HG03066 (cell line): ENCODE results near the gene TAF7L.
"Not testable (repeated sequence)": the region's sequence is repeated elsewhere in the genome, so short reads cannot be mapped to it uniquely, and the experiment has no call there.

ENCODE experiments used
- ATAC-seq: cut with Tn5 transposase; IDR thresholded peaks from one replicate; pipeline ENCODE4 v1.9.1; 2021; ENCODE audit warnings: low read depth; ENCODE audit not compliant: unreplicated experiment

The TAF7L gene, protein sequence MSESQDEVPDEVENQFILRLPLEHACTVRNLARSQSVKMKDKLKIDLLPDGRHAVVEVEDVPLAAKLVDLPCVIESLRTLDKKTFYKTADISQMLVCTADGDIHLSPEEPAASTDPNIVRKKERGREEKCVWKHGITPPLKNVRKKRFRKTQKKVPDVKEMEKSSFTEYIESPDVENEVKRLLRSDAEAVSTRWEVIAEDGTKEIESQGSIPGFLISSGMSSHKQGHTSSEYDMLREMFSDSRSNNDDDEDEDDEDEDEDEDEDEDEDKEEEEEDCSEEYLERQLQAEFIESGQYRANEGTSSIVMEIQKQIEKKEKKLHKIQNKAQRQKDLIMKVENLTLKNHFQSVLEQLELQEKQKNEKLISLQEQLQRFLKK

DNA sequence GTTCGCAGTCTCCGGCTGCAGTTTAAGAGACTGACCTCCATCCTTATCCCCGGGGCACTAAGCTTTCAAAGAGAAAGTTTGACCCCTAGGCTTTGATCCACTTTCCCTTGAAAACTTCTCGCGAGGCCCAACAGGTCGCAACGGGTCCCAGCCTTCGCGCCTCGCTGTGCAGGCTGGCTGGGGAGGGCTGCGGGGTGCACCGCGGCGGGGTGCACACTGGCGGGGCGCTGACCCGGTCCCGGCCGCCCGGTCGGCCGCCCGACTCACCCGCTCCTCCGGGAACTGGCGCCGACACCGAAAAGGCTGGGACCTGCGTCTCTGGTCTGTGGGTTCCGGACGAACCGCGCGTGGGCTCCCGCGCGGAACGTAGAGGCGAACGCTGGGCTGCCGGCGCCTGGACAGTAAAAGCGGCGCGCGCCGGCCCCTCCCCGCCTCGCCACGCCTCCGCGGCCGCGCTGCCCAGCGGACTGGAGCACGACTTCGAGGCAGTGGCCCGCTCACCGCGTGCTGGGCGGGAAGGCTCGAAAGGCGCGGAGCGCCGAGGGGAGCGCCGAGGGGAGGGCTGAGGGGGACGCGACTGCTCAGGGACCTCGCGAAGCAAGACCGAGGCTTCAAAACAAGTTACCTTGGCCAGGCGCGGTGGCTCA lies at the start of gene TAF7L:
TSS of gene TAF7L (minus strand) at position 378 of the 647 bp plus-strand sequence. CDS start 3,791 bp downstream, outside the sequence.
- ATAC-seq: no peak

DNA sequence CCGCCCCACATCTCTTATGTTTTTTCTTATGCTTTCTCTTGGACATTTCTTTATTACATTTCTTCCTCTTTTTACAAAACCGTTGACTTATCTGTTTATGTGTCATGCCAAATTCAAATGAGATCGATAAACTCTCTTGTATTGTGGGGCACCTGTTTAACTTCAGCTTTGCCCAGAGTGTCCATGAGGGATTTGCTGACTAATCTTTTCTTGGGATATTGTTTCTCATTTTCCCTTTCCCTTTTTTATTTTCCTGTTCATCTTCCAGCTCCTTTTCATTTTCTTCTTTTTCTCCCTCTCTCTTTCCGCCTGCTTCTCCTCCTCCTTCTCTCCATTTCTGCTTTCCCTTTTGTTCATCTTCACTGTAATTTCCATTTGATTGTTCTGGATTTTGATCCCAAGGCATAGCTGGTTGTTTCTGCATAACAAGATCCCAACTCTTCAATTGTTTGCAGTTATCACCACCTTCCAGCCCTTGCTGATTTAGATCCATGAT lies 46.7 kb upstream of the TAF7L start:
- ATAC-seq: no peak

DNA sequence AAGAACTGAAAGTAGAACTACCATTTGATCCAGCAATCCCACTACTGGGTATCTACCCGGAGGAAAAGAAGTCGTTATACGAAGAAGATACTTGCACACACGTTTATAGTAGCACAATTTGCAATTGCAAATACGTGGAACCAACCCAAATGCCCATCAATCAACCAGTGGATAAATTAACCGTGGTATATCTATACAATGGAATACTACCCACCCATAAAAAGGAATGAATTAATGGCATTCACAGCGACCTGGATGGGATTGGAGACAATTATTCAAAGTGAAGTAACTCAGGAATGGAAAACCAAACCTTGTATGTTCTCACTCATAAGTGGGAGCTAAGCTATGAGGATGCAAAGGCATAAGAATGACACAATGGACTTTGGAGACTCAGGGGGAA lies 43.2 kb upstream of the TAF7L start:
- not testable (repeated sequence) for ATAC-seq

DNA sequence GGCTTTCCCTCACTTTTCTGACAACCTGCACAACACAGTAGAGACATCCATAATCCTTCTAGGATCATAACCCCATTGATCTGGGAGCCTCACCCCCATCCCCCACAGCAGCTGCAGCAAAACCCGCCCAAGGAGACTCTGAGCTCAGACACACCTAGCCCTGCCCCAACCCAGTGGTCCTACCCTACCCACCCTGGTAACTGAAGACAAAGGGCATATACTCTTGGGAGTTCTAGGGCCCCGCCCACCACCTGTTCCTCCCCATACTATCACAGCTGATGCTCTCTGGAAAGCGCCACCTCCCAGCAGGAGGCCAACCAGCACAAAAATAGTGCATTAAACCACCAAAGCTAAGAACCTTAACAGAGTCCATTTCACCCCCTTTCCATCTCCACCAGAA lies 35.5 kb upstream of the TAF7L start:
- ATAC-seq: not testable (repeated sequence)

DNA sequence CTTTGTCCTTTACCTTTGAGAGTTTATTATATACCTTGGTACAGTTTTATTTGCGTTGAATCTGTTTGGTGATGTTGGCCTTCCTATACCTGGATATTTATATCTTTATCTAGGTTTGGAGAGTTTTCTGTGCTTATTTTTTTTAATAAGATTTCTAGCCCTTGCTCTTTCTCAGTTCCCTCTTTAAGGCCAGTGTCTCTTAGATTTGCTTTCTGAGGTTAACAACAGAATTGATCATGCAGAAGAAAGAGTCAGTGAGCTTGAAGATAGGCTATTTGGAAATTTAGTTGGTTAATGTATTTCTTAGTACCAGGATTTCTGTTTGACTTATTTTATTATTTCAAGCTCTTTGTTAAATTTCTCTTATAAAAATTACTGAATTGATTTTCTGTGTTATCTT lies 12.7 kb upstream of the TAF7L start:
- no peak for ATAC-seq

DNA sequence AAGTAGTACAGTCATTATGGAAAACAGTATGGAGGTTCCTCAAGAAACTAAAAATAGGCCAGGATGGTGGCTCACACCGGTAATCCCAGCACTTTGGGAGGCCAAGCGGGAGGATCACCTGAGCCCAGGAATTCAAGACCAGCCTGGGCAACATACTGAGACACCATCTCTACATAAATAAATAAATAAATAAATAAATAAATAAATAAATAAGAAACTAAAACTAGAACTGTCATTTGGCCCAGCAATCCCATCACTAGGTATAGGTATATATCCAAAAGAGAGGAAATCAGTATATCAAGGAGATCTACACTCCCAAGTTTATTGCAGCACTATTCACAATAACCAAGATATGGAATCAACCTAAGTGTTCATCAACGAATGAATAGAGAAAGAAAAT lies 4.5 kb upstream of the TAF7L start:
- ATAC-seq: not testable (repeated sequence)

DNA sequence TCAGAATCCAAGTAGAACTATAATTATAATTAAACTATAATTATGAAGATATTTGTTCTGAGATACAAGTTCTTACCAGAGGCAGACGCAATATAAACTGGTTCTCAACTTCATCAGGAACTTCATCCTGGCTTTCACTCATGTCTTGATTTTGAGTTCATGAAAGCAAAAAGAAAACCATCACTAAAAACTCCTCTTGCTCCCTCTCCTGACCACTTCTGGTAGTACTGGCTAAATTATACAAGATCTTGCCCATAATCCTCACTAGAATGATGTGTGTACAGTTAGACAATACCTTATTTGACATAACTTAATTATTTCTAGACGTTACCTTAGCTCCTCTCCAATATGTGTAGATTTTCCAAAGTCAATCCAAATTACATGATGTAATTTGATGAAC lies 3.7 kb downstream of the TAF7L start:
- no peak for ATAC-seq

DNA sequence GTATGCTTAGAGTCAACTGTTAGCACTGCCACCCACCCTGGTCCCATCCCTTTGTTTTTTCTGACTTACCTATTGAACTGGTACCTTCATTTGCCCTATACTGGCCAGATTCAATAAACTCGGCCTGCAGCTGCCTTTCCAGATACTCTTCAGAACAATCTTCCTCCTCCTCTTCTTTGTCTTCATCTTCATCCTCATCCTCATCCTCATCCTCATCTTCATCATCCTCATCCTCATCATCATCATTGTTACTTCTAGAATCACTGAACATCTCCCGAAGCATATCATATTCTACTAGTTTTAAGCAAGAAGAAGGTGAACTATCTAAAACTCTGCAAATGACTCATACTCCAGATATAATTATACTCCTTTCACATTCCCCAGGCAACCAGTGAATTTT lies 14.9 kb downstream of the TAF7L start:
- ATAC-seq: no peak

DNA sequence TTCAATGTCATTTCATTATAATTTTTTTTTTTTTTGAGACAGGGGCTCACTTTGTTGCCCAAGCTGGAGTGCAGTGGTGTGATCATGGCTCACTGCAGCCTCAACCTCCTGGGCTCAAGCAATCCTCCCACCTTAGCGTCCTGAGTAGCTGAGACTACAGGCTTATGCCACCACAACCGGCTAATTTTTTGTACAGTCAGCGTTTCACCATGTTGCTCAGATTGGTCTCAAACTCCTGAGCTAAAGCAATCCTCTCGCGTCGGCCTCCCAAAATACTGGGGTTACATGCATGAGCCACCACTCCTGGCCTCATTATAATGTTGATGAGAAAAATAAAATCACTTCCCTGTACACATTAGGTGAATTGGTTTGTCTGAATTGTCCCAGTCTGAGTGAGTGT lies 16.9 kb downstream of the TAF7L start:
- ATAC-seq: no peak

DNA sequence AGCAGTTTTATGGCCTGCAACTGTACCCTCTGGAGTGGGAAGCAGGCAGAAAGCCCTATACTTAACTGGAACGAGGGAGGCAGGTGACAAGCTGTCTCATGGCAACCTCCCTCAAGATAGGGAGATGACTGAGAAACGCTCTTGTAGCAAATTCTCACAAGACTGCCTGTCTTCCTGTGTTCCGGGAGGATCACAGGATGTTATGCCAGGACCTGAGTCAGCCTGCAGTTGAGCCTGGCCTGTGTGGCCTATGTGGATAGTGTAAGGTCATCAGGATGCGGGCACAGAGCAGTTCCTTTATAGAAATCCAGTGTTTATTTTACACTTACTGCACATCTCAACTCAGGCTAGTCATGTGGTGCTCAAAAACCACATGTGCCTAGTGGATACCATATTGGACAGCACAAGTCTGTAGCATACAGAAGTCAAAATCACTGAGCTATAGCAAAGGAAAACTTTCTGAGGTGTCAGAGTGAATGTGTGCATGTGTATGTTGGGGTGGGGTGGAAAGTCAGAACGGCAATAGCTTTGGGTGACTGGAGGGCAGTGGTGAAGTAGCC lies 25.2 kb downstream of the TAF7L start:
- no peak for ATAC-seq

DNA sequence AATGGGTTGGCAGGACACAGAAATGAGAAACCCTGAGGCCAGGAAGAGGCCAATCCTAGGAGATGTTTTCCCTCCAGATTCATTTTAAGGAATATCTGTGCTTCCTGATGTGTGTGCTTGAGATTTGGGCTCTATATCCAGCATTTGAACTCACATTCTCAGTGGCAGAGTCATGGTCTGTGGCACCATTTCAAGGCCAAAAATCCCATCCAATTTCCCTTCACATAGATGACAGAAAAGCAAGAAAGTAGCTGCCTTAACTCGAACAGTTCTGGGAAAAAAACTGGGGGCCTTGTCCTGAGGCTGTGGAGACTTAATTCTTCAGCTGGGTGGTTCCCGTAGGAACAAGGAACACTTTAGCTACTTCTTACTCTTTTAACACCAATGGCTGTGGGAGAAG lies 27.4 kb downstream of the TAF7L start:
- no peak for ATAC-seq

DNA sequence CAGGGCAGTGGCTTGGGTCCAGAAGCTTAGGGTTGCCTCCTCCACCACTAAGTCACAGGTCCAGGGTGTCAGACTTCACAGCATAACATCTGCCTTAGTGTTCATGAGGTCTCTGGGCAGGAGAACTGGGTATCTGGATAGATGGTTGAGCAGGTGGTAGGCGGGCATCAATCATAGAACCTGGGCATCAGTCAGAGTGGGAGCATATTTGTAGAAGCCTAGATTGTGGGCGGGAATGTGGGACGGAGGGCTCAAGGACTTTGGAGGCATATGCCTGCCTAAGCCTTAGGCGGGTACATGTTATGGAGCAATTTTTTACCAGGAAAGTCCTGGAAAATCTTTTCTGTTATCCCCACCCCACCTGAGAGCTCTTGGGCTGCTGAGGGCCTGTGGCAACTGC lies 28.5 kb downstream of the TAF7L start:
- ATAC-seq: no peak

DNA sequence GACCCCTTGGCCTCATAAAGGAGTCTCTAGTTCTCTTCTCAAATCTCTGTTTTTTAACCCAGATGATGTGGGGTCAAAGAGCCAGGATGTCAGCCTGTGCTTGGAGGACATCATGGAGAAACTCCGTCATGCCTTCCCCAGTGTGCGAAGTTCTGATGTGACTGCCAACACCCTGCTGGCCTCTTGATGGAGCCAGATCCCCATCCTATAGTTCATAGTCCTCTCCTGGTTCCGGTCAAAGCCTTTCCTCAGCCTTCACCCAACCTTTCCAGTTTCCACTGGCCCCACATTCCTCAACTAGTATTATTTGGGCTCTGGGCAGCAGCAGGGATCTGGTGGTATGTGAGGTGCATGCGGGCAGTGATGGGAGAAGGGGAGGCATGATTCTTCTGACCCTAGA lies 30.7 kb downstream of the TAF7L start:
- ATAC-seq: no peak

DNA sequence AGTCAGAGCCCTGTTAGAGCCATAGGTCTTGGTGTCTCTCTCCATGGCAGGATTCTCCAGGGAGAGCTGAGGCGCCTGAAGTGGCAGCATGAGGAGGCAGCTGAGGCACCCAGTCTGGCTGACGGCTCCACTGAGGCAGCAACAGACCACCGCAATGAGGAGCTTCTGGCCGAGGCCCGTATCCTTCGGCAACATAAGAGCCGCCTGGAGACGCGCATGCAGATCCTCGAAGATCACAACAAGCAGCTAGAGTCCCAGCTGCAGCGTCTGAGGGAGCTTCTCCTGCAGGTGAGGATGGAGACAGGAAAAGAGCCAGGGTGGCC lies 32.9 kb downstream of the TAF7L start:
- no peak for ATAC-seq

DNA sequence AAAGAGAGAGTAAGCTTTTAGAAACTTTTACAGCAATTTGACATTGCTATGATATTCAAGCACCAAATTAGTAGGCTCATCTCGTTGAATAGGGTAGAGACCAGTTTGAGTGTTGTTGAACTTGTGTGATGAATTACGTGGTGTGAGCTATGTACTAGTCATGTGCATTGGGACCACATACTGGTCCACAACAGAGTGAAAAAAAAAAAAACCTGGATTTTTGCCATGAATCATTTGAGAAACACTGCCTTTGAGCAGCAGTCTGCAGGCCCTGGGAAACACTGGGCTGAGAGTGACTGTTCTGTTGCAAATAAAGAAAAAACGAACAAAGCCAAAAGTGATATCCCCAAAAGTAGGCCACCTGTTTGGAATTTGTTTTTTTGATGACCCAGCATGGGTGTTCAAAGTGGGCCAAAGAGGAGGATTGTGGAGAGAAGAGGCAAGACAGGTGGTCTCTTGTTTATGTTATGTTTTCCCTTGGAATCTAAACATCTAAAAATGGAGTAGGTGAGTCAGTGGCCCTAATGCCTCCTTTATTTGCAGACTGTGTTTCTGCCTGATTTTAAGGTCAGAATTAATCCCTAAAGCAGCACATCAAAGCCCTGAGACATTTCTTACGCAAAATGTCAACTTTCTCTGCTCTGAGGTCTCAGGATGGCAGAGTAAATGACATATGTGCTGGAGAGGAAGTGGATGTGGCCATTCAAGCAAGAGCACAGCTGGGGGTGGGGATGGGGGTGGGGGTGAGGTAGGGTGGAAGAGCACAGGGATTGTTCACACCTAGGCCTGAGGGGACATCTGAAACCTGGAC lies 33.5 kb downstream of the TAF7L start:
- no peak for ATAC-seq

DNA sequence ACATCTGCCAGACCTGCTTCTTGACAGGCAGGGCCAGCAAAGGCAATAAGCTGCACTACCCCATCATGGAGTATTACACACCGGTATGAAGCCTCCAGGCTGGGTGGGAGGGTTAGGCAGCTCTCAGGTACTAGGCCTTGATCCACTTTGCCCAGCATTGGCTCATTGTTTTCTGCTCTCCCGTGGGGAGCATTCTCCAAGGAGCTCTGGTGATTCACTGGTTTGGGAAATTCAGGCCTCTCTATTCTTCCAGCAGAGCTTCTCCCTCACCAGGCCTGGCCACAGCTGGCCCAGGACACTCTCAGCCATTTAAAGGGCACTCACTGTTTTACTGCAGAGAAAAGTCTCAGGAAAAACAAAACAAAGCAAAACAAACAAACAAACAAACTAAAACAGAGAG lies 38.5 kb downstream of the TAF7L start:
- no peak for ATAC-seq

DNA sequence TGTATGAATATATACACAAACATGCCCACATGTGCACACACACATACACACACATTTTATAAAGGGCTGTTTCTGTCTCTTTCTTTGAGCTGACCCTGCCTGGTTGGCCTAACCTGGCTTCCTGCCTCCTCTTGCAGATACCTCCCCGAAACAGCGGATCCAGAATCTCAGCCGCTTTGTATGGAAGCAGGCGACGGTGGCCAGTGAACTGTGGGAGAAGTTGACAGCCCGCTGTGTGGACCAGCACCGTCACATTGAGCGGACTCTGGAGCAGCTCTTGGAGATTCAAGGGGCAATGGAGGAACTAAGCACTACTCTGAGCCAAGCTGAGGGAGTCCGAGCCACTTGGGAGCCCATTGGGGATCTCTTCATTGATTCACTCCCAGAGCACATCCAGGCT lies 49.6 kb downstream of the TAF7L start:
- no peak for ATAC-seq

DNA sequence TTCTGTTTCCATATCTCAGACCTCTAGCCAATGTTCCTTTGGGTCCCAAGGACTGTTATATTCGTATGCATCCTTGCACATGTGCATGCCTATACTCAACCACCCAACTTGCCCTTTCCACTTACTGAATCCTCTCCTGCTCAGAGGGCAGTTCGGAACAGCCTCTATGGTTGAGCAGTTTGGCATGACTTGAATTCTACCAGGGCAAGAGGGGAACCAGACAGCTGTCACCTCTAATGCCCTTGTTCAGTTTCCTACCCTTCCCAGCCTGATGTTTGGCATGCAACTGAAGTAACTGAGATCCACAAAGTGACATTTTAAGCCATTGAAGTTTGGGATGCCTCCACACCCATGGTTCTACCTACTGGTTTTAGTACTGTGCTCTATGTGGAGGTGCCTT lies 54.1 kb downstream of the TAF7L start:
- ATAC-seq: no peak

DNA sequence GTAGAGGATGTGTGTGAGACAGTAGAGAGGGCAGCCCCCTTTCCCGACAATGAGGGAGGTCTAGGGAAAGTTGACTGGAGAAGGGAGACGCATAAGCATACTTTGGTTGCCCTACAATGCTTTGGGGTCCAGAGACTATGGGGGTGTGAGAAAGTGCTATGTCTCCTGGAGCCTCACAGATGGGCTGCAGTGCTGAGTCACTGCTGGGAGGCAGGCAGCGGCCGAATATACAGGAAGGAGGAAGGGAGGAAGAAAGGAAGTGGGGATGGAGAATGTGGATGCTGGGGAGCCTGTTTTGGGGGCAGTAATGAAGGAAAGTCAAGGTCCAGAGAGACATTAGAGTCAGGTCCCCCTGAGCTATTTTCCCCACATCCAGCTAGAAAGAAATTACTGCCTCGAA lies 58.8 kb downstream of the TAF7L start:
- no peak for ATAC-seq

DNA sequence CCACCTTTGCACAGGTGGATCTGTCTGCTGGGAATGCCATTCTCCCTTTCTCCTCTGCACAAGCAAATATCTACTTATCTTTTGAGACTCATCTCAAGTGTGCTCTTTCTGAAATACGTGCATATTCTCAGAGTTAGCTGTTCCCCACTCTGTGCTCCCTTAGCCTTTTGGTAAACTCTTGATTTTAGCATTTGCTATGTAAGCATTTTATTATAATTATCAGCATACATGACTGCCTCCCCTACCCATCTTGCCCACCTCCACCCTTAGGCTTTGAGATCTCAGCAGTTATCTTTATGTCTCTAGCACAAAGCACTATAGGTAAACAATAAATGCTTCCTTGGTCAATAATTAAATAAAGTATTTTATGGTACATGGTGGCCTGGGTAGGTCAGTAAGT lies 60.1 kb downstream of the TAF7L start:
- no peak for ATAC-seq

DNA sequence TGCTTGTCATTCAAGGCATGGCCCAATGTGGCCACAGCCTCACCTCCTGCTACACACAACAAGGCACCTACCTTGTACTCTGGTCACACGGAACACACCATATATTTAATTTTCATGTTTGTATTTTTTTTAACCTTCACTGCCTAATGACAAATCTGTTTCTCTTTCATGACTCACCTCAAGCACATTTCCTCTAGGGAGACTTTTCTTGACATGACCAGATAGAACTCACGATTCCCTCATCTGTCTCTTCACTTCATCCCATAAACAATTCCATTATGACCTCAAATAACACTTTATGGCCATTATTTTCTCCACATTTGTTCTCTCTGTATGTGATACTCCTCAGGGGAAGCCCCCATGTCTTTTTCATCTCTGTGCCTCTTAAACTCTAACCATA lies 60.5 kb downstream of the TAF7L start:
- ATAC-seq: no peak
